ENCODE results near the gene PBX4.

The PBX4 gene

DNA sequence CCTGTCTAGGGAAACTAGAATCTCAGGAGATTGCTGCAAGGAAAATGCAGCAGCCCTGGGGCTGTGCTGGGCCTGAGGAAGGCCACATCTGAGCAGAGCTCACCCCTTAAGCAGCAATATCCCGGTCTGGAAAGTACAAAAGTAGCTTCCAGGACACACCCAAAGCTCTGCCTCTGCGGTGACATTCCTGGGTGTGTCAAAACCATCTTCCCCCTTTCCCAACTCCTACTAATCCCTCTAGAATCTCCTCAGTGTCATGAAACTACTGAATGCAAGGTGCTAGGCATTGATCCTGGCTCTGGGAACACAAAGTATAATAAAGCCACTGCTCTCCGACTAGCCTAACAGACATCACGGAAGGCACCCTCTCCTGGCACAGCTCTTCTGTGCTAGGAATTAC is 5.0 kb downstream of the PBX4 start:
- no peak for TF ChIP-seq CTCF (IDR thresholded peaks at IDR 0.05)

DNA sequence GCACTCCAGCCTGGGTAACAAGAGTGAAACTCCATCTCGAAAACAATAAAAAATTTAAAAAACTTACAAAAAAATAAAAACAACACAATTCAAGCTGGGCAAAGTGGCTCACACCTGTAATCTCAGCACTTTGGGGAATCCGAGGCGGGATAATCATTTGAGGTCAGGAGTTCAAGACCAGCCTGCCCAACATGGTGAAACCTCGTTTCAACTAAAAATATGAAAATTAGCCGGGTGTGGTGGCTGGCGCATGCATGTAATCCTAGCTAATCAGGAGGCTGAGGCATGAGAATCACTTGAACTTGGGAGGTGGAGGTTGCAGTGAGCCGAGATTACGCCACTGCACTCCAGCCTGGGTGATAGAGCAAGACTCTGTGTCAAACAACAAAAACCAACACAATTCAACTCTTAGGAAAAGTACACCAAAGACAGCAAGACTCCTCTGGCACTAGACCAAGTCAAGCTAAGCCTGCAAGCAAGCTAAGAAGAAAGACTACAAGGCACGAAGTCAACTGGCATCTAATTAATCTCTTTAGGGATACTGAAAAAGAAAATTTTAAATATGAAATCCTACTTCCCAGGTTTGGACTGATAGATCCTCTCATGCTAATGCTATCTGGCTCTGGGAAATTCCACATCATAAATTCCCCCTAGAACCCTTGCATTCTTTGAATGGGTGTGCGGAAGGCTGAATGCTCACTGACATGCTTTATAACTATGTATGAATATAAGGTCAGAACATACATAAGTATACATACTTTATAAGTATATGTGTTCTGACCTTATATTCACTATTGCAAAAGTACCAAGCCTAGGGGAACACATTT is 7.9 kb downstream of the PBX4 start:
- TF ChIP-seq CTCF (IDR thresholded peaks at IDR 0.05) = no peak

GRCh38 chr19:19606021-19606420 is 12.5 kb downstream of the PBX4 start:
- TF ChIP-seq CTCF (IDR thresholded peaks at IDR 0.05) = no peak

DNA sequence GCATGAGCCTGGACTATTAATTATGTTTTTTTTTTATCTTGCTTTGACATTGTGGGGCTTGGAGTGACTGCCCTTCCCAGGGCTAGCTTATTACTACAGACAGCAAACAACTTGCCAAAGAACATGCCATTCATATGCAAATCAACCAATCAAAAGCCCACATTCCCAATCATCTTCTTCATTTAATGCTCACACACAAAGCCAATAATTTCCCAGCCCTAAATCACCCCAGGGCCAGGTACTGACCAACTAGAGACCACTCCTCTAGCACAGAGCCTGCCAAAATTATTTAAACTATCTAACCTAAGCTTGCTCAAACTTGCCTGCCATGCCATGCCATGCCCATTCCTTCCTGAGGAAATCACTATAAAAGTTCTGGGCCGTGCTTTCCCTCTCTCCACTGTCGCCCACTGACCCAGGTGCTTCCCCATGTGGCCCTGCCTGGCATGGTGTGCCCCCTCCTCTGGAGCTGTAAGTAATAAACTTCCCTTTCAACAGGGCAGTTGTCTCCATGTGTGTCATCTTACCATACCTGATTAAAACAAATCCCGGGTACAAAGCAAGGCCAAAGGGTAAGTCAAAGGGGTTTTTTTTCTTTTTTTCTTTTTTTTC is 15.7 kb downstream of the PBX4 start:
- no peak for TF ChIP-seq CTCF (IDR thresholded peaks at IDR 0.05)

GRCh38 chr19:19602136-19602712 is 16.3 kb downstream of the PBX4 start:
- no peak for TF ChIP-seq CTCF (IDR thresholded peaks at IDR 0.05)

GRCh38 chr19:19600793-19601330 is 17.6 kb downstream of the PBX4 start:
- TF ChIP-seq CTCF (IDR thresholded peaks at IDR 0.05) = no peak

DNA sequence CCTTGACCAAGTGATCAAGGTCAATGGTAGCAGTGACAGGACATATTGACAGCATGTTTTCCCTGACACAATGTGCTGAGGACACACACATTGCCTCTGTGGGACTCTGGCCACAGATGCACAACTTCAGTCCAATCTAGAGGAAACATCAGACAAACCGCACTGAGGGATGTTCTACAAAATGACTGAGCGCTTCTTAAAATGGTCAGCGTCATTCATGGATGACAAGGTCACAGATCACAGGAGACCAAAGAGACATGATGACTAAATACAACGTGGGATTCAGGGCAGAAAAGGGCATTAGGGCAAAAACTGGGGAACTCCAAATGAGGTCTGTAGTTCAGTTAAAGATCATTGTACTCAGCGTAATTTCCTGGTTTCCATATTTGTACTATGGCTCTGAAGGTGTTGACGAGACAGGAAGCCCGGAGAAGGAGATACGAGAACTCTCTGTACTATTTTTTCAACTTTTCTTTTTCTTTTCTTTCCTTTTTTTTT is 20.6 kb downstream of the PBX4 start:
- no peak for TF ChIP-seq CTCF (IDR thresholded peaks at IDR 0.05)
